Astrocyte (in vitro differentiated cells and primary cell): ENCODE measurements around the gene FGD5. TPM values are rescaled to one million over a fixed set of nuclear protein-coding genes. Genes with fewer than 3 reads are reported as not detected.

Experiments
- DNase-seq: peaks from one replicate; pipeline ENCODE4 v3.0.0-alpha.2; 2010; ENCODE audit warnings: low read depth
- FAIRE-seq: peaks from 2 replicates; lab custom pipeline; 2011; peaks lifted over from hg19 to GRCh38; lab: Jason Lieb, UNC
- H2AFZ ChIP-seq: 2 replicates; pipeline ENCODE4 v1.6.0; 2012; ENCODE audit warnings: low read depth, low read length, inconsistent platforms
- H3K27ac ChIP-seq: 2 replicates; pipeline ENCODE4 v1.5.1; 2011; ENCODE audit warnings: low read depth, low read length, inconsistent platforms
- H3K27me3 ChIP-seq: 2 replicates; pipeline ENCODE4 v1.6.0; 2011; ENCODE audit warnings: low read length, inconsistent platforms; ENCODE audit not compliant: insufficient read depth
- H3K36me3 ChIP-seq: 2 replicates; pipeline ENCODE4 v1.5.1; 2011; ENCODE audit warnings: low read length, inconsistent platforms; ENCODE audit not compliant: insufficient read depth
- H3K4me1 ChIP-seq: 2 replicates; pipeline ENCODE4 v1.5.1; 2011; ENCODE audit warnings: low read length, inconsistent platforms; ENCODE audit not compliant: insufficient read depth
- H3K4me2 ChIP-seq: 2 replicates; pipeline ENCODE4 v1.6.0; 2012; ENCODE audit warnings: low read length, inconsistent platforms
- H3K4me3 ChIP-seq: 2 replicates; pipeline ENCODE4 v1.5.1; 2011; ENCODE audit warnings: low read depth, mild to moderate bottlenecking, low read length, inconsistent platforms; ENCODE audit not compliant: insufficient read depth
- H3K79me2 ChIP-seq: 2 replicates; pipeline ENCODE4 v1.6.0; 2012; ENCODE audit warnings: mild to moderate bottlenecking, low read length, inconsistent platforms; ENCODE audit not compliant: insufficient read depth
- H3K9ac ChIP-seq: 2 replicates; pipeline ENCODE4 v1.6.0; 2012; ENCODE audit warnings: mild to moderate bottlenecking, low read length, inconsistent platforms
- H3K9me3 ChIP-seq: 2 replicates; pipeline ENCODE4 v1.5.1; 2012; ENCODE audit warnings: low read depth, mild to moderate bottlenecking, low read length, inconsistent platforms; ENCODE audit not compliant: insufficient read depth
- H4K20me1 ChIP-seq: 2 replicates; pipeline ENCODE4 v1.6.0; 2012; ENCODE audit warnings: low read length, inconsistent platforms; ENCODE audit not compliant: insufficient read depth
- H3K27ac Mint-ChIP-seq: one replicate; pipeline ENCODE4 v1.8.0; 2021; ENCODE audit warnings: mild to moderate bottlenecking, mixed read lengths; ENCODE audit not compliant: unreplicated experiment
- H3K27me3 Mint-ChIP-seq: one replicate; pipeline ENCODE4 v1.8.0; 2021; ENCODE audit warnings: low read depth, mixed read lengths; ENCODE audit not compliant: unreplicated experiment
- H3K36me3 Mint-ChIP-seq: one replicate; pipeline ENCODE4 v1.8.0; 2021; ENCODE audit warnings: low read depth, mixed read lengths; ENCODE audit not compliant: unreplicated experiment
- H3K4me1 Mint-ChIP-seq: one replicate; pipeline ENCODE4 v1.8.0; 2021; ENCODE audit warnings: low read depth, mixed read lengths; ENCODE audit not compliant: unreplicated experiment
- H3K4me3 Mint-ChIP-seq: one replicate; pipeline ENCODE4 v1.8.0; 2021; ENCODE audit warnings: mild to moderate bottlenecking, moderate library complexity, mixed read lengths; ENCODE audit not compliant: unreplicated experiment
- H3K9me3 Mint-ChIP-seq: one replicate; pipeline ENCODE4 v1.8.0; 2021; ENCODE audit warnings: mild to moderate bottlenecking, mixed read lengths; ENCODE audit not compliant: unreplicated experiment
- CTCF ChIP-seq: IDR thresholded peaks from 2 replicates; pipeline ENCODE4 v1.5.1; 2011; ENCODE audit warnings: low read depth, mild to moderate bottlenecking, inconsistent platforms, low read length, moderate library complexity; ENCODE audit not compliant: insufficient read depth
- EZH2 ChIP-seq: IDR thresholded peaks from 2 replicates; pipeline ENCODE4 v1.6.1; 2012; ENCODE audit warnings: mild to moderate bottlenecking, low read length, inconsistent platforms; ENCODE audit not compliant: insufficient read depth
- total RNA-seq: library from RNA; stranded (reverse); gene quantifications from 2 replicates; pipeline ENCODE4 v1.2.1, GENCODE V29; 2021

FGD5 gene
- total RNA-seq, 1 donor from 2014 or later, result 2.0 TPM

GRCh38 chr3:14880447-14881106, 61.8 kb downstream of the FGD5 start:
- H3K27ac Mint-ChIP-seq, result no peak overlapping the region
- peaks cover 3% of the 10 kb centered on the region for H3K9me3 Mint-ChIP-seq
- H3K4me1 Mint-ChIP-seq, result no peaks in the 10 kb centered on the region
- TF ChIP-seq EZH2 (no peak), CTCF (no peak)
- Histone ChIP-seq H3K9me3 (no peaks in the 10 kb centered on the region), H3K9ac (no peak overlapping the region), H3K4me1 (no peaks in the 10 kb centered on the region), H4K20me1 (no peaks in the 10 kb centered on the region), H3K4me3 (no peak overlapping the region), H2AFZ (no peak overlapping the region), H3K36me3 (no peaks in the 10 kb centered on the region), H3K79me2 (no peaks in the 10 kb centered on the region), H3K4me2 (no peak overlapping the region), H3K27ac (no peak overlapping the region), H3K27me3 (peaks cover 2% of the 10 kb centered on the region)
- FAIRE-seq (no peak), DNase-seq (no peak)
- no peaks in the 10 kb centered on the region for H3K36me3 Mint-ChIP-seq
- no peak overlapping the region for H3K4me3 Mint-ChIP-seq
- peaks cover 28% of the 10 kb centered on the region for H3K27me3 Mint-ChIP-seq

- Mint-ChIP-seq H3K4me3 (no peak overlapping the region), H3K27me3 (peaks cover 33% of the 10 kb centered on the region), H3K36me3 (no peaks in the 10 kb centered on the region), H3K27ac (no peak overlapping the region), H3K9me3 (peaks cover 3% of the 10 kb centered on the region), H3K4me1 (no peaks in the 10 kb centered on the region)
- Histone ChIP-seq H3K79me2 (no peaks in the 10 kb centered on the region), H3K4me2 (no peak overlapping the region), H2AFZ (no peak overlapping the region), H3K36me3 (no peaks in the 10 kb centered on the region), H3K4me3 (no peak overlapping the region), H3K4me1 (no peaks in the 10 kb centered on the region), H3K9ac (no peak overlapping the region), H3K9me3 (no peaks in the 10 kb centered on the region), H4K20me1 (no peaks in the 10 kb centered on the region), H3K27me3 (peaks cover 2% of the 10 kb centered on the region), H3K27ac (no peak overlapping the region)
- no peak for FAIRE-seq
- TF ChIP-seq EZH2, result no peak
- no peak for TF ChIP-seq CTCF
- no peak for DNase-seq
Measured at GRCh38 chr3:14883226-14883625, 64.5 kb downstream of the FGD5 start.

- Histone ChIP-seq H3K27ac (no peak overlapping the region), H2AFZ (no peak overlapping the region), H3K4me1 (no peaks in the 10 kb centered on the region), H3K9ac (no peak overlapping the region), H3K4me2 (no peak overlapping the region), H3K4me3 (no peak overlapping the region), H3K9me3 (no peaks in the 10 kb centered on the region), H3K36me3 (no peaks in the 10 kb centered on the region), H4K20me1 (no peaks in the 10 kb centered on the region), H3K79me2 (no peaks in the 10 kb centered on the region), H3K27me3 (no peaks in the 10 kb centered on the region)
- Mint-ChIP-seq H3K27ac (no peak overlapping the region), H3K36me3 (no peaks in the 10 kb centered on the region), H3K4me3 (no peak overlapping the region), H3K4me1 (no peaks in the 10 kb centered on the region), H3K27me3 (peaks cover 29% of the 10 kb centered on the region), H3K9me3 (peaks cover 3% of the 10 kb centered on the region)
- TF ChIP-seq CTCF (no peak), EZH2 (no peak)
- DNase-seq (no peak), FAIRE-seq (no peak)
Measured at GRCh38 chr3:14884665-14885064, 65.9 kb downstream of the FGD5 start.
